Activated CD4-positive, alpha-beta T cell treated with anti-CD3 and anti-CD28 coated beads, Interleukin-10, Interleukin-2, amounts not matched to agents 100 ng/mL and 50 ng/mL, durations not matched to agents 16 hours and 8 hours (primary cell): Measurements from ENCODE around the gene SPTBN4.
"Not testable (repeated sequence)": the region's sequence is repeated elsewhere in the genome, so short reads cannot be mapped to it uniquely, and the experiment has no call there.

Experiments
- DNase-seq: peaks from one replicate; pipeline ENCODE4 v3.0.0-alpha.2; 2020

The SPTBN4 gene

DNA sequence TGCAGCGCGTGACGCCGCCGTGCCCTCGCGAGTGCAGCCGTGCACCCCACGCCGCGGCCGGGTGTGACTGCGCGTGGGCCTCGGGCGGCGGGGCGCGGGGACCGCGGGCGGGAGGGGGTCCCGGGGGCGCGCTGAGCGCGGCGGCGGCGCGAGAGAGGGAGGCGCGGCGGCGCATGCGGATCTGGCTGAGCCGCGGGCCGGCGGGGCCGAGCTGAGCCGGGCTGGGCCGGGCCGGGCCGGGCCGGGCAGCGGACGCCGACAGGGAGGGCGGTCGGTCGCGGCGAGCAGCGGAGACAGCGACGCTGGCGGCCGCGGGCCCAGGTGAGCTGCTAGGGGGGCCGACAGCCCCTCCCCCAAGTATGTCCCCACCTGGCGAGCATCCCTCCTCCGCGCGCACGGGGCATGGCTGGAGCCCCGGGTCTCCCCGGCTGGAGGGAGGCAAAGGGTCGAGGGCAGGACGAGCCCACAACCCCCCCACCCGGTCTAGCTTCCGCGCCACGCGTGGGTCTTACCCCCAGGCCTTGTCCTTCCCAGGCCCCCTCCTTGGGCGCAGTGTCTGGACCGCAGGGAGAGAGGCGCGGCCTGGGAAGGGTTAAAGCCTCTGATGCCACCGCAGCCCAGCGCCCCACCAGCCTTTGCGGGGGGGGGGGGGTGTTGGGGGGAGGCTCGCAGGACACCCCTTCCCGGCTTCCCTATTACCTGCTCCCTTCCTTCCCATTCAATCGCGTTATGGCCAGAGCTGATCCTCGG lies at the start of gene SPTBN4:
SPTBN4 (plus strand) TSS at position 17 of the 750 bp plus-strand sequence. CDS start 5,621 bp downstream, outside the sequence.
- no peak for DNase-seq

DNA sequence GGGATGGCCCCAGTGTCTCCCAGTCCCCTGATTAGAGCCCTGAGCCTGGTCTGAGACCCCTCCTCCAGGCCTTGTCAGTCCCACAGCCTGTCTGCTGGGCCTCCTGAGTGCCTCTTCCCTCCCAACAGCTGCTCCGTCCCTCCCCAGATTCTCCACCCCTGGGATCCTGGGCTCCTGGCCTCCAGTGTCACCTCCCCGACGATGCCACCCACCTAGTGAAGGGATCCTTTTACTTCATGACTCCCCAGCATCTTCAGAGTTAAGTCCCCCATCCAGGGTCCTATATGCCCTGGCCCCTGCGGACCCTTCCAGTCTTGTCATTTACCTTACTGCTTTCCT lies 49.2 kb upstream of the SPTBN4 start:
- no peak for DNase-seq

DNA sequence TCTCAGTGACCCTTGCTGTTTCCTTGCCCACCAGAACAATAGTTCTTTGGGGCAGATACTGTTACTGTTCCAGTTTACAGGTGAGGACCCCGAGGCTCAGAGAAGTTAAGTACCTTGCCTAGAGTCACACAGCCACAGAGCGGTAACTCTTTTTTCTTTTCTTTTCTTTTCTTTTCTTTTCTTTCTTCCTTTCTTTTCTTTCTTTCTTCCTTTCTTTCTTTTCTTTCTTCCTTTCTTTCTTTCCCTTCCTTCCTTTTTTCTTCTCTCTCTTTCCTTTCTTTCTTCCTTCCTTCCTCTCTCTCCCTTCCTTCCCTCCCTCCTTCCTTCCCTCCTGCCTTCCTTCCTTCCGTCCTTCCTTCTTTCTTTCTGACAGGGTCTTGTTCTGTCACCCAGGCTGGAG lies 48.8 kb upstream of the SPTBN4 start:
- no peak for DNase-seq

DNA sequence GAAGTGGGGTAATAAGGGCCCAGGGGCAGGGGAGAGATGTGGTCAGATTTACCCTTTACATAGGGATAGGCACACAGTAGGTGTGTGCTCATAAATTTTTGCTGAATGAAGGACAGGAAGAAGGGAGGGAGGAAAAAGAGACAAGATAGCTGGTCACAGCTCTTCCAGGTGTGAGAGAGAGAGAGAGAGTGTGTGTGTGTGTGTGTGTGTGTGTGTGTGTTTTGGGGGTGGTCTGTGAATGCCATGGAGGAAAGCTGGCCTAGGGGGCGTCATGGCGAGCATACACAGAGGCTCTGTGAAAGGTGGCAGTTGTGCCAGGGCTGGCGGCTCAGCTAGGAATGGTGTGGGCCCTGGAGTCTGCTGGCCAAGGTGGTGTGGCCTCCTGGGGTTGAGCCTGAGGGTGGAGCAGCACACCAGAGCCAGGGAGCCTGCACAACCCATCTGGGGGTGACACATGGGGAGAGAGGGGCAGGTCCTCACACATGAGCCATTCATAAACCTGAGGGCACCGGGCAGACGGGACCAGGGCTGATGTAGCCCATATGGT lies 47.7 kb upstream of the SPTBN4 start:
- DNase-seq, result no peak

DNA sequence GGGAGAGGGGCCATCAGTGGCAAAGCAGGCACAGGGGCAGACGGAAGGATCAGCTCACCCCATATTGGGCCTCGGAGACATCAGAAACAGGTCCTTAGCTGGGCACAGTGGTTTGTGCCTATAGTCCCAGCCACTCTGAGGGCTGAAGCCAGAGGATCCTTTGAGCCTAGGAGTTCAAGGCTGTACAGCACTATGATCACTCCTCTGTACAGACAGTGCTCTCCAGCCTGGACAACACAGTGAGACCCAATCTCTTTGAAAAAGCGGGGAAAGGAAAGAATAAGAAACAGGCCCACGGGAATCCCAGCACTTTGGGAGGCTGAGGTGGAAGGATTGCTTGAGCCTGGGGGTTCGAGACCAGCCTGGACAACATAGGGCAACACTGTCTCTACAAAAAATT lies 47.0 kb upstream of the SPTBN4 start:
- no peak for DNase-seq

DNA sequence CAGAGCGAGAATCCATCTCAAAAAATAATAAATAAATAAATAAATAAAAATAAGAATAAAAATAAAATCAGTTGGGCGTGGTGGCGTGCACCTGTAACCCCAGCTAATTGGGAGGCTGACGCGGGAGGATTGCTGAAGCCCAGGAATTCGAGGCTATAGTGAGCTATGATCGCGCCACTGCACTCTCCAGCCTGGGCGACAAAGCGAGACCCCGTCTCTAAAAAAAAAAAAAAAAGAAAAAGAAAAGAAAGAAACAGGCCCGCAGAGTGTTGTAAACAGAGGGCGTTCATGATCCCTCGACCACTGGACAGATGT lies 46.4 kb upstream of the SPTBN4 start:
- no peak for DNase-seq

DNA sequence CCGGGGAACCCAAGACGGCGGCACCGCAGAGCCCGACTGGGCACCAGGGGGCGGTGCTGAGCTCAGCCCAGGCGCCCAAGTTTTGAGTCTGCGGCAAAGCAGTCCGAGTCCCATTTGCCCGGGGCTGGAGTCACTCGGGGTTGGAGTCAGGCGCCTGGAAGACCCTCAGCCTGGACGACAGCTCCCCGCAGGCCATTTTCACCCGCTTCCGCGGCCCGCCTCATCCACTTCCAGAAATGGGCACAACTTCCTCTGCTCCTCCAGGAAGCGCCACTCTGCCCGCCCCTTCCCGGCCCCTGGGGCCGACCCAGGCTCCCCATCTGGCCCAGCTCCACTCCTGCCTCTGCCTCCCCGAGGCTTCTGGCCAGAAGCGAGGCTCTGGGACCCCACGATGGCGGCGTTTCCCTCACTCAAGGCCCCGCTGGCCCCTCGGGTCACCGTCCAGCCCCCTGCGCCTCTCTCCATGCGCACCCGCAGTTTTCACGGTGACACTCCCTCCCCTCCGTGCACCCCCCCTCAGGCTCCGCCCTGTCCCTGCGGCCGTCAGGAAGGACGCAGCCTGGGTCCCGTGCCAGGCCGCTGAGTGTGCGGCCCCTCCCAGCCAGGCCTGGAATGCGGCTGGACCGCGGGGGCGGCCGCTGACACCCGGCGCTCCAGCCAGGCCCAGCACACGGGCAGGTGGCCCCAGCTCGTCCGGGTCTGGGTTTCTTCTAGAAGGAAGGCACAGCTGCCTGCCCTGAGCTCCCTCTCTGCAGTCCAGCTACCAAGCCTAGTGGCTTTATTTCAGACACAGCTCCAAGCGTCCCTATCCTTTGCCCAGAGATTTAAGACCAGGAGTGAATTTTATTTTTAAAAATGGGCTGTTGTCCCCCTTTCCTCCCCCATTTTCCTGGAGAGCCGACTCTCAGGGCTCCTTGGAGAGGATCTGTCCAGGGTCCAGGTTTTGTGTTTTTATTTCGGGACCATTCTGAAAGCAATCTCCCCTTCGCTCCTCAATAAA lies 45.7 kb upstream of the SPTBN4 start:
- DNase-seq, result peak; percentile 86

DNA sequence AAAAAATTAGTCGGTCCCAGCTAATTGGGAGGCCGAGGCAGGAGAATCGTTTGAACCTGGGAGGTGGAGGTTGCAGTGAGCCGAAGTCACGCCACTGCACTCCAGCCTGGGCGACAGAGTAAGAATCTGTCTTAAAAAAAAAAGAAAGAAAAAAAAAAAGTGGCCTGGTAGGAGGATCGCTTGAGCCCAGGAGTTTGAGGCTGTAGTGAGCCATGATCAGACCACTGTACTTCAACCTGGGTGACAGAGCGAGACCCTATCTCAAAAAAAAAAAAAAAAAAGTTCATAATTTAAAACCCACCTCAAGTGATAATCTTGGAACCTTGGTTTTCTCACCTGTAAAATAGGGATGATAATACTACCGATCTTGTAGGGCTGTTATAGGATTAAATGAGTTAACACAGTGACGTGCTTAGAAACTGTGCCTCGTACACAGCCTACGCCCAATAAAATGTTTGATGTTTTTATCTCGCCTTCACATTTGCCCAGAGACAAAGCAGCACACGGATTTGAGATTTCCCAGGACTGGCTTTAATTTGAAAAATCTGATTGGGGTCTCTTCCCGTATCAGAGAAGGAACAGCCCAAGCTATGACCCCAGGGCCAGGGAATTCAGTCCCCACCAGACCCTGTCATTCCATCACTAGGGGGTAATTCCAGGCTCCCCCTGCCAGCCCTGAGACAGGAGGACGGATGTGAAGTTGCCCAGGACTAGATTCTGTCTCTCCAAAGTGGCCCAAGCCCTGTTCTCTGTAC lies 44.6 kb upstream of the SPTBN4 start:
- DNase-seq, result no peak

DNA sequence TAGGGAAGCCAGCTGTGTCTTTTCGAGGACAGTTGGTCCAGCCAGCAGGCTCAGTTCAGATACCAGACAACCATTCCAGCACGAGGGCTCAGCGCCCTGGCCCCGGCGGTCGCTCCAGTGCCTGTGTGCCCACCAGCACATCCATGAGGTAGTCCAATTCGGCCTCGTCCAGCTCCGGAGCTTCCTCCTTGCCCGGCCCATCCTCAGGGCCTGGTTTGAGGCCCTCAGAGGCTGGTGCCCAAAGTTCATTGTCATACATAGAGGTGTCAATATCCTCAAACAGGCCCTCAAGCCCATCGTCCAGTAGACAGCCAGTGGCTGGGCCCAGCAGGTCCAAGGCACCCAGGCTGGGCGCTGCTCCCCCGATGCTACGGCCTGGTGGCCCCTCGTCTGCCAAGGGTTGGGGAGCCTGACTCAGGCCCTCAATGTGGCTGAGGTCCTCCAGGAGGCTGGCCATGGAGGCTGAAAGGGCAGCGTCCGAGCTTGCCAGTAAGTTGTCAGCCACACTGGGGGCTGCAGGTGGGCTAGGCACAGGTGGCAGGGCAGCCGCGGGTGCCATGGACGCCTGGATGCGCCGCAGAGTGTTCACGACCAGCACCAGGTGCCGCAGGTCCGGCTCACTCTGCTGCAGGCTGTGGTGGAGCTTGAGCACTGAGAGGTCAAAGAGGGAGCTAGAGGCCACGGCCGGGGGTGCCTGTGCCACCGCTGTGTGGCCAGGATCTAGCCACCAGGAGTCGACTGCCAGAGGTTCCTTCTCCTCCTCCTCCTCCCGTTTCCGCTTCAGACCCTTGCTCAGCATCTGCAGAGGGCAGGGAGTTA lies 43.8 kb upstream of the SPTBN4 start:
- DNase-seq, result no peak

DNA sequence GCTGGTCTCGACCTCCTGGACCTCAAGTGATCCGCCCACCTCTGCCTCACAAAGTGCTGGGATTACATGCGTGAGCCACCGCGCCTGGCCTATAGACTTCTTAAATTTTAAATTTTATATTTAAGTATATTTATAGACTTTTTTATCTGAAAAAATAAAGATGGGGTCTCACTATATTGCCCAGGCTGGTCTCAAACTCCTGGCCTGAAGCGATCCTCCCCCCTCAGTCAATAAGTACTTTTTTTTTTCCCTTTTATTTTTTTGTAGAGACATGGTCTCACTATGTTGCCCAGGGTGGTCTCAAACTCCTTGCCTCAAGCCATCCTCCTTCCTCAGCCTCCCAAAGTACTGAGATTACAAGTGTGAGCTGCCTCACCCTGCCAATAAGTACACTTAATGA lies 42.9 kb upstream of the SPTBN4 start:
- no peak for DNase-seq

DNA sequence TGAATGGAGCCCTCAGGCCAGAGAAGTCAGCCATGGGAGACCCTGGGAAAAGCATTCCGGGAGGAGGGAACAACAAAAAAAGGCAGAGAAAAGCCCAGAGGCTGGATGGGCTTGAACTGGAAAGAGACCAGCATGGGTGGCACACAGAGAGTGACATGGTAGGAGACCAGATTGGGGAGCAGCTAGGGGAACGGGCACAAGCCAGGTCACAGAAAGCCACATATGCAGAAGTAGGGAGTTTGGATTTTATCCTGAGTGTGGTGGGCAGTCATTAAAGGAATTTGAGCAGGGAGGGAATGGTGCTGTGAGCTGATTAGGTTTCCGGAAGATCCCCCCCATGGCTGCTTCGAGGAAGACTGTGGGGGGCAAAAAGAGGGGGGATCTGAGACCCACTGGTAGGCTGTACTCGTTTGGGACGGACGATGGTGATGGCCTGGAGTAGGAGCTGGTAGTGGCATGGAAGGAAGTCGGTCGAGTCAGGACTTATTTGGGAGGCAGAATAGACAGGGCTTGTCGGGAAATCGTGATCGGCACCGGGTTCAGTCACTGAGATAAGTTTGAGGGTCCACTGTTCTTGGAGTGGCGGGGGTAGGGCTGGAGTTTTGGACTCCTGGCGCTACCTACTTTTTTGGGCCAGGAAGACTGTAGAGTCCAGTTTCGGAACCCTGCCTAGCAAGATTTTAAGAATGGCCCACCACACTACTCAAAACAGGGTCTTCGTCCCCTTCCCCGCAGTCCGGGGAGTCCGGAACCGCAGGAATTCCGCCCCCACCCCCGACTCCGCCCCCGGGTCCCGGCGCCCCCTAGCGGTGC lies 42.0 kb upstream of the SPTBN4 start:
- DNase-seq, result peak; percentile 22

DNA sequence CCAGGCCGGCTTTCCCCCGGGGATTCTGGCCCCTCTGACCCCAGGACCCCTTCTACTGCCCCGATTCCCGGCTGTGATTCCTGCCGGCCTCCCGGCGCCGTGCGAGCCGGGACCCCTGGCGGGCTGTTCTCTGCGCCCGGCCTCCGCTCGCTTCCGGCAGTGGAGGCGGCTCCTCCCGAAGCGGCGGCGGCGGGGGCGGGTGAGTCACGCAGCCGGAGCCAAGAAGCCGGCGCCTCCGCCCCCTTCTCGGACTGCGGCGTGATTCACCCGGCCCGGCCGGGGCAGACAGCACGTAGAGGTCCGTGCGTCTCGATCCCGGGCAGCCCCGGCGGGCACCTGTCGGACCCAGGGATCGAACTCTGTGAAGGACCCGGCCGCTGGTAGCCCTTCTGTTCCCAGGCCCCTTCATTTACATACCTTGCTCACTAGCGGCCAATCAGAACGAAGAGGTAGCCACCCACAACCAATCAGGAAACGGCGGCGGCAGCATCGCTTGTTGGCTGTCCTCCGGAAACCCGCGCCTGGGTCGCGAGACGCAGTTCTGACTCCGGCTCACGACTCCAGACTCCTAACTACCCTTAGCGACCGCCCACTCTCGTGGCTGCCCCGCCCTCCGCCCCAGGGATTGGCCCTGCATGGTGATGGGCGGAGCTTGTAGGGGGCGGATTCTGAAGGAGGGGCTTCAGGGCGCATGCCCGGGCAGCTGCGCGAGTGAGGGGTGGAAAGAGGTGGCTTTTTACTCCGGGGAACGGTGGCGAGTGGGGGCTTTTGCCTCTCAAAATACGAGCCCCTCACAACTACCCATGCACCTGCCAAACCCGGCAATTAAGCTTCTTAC lies 41.1 kb upstream of the SPTBN4 start, which contains the start of gene SERTAD1:
SERTAD1 (minus strand) TSS at position 543 of the 838 bp plus-strand sequence. CDS start 2,446 bp downstream, outside the sequence.
- peak; percentile 100 for DNase-seq

DNA sequence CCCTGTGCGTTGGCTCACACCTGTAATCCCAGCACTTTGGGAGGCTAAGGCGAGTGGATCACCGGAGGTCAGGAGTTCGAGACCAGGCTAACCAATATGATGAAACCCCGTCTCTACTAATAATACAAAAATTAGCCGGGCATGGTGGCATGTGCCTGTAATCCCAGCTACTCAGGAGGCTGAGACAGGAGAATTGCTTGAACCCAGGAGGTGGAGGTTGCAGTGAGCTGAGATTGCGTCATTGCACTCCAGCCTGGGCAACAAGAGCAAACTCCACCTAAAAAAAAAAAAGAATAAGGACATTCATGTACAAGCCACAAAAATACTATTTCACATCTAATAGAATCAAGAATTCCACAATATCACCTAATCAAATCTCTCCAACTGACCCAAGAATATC lies 38.6 kb upstream of the SPTBN4 start:
- DNase-seq, result not testable (repeated sequence)

DNA sequence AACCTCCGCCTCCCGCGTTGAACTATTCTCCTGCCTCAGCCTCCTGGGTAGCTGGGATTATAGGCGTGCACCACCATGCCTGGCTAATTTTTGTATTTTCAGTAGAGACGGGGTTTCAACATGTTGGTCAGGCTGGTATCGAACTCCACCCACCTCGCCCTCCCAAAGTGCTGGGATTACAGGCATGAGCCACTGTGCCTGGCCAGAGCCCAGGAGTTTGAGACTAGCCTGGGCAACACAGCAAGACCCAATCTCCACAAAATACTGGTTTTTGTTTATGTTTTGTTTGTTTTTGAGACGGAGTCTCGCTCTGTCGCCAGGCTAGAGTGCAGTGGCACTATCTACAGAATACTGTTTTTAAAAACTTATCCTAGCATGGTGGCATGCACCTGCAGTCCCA lies 36.6 kb upstream of the SPTBN4 start:
- DNase-seq, result not testable (repeated sequence)

DNA sequence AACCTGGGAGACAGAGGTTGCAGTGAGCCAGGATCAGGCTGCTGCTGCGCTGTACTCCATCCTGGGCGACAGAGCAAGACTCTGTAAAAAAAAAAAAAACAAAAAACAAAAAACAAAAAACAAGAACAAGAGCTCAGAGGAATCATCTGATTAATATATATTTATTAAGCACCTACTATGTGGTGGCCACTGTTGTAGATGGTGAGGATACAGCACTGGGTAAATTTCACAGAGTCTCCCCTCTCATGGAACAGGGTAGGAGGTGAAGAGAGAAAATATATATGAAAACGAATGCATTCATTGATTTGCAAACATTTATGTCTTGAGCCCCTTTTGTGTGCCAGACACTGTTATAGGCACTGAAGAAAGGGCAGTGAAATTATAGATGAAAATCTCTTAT lies 35.1 kb upstream of the SPTBN4 start:
- DNase-seq, result no peak

DNA sequence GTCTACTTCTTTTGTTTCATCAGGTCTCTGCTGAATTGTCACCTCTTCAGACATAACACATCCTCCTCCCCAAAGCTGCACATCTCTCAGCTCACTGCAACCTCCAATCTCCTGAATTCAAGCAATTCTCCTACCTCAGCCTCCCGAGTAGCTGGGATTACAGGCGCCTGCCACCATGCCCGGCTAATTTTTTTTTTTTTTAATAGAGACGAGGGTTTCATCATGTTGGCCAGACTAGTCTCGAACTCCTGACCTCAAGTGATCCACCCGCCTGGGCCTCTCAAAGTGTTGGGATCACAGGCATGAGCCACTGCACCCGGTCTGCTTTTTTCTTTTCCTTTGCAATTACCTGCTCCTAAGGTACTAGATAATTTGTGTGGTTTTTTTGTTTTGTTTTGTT lies 34.0 kb upstream of the SPTBN4 start:
- DNase-seq, result not testable (repeated sequence)

DNA sequence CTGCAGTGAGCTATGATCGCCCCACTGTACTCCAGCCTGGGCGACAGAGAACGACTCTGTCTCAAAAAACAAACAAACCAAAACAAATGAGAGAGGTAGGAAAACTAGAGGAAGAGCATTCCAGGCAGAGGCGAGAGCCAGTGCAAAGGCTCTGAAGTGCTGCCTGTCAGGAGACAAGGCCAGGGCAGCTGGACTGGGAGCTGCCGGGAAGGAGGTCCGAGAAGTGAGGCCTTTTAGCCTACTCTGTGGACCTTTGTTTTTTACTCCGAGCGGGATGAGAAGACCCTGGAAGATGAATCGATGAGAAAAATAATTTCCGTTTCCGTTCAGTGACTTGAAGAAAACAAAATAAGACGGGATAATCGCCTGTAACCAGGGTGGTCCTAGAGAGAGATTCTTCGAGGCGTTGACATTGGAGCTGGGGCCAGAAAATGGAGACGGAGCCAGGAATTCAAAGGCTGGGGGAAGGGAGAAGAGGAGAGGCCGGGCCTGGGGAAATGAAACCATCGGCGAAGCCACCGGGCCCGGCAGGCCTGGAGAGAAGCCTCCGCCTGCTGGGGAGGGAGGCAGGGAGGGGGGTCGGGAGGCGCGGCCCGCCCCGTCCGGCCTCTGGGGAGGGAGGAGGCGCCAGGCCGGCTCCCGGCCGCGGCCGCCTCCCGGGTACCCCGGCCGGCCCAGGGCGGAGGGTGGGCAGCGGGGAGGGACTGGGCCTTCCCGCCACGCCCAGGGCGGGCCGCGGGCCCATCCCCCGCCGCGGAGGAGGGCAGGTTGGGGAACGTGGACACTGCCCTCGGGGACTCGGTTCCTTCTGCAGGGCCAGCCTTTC lies 33.2 kb upstream of the SPTBN4 start:
- peak; percentile 61 for DNase-seq

DNA sequence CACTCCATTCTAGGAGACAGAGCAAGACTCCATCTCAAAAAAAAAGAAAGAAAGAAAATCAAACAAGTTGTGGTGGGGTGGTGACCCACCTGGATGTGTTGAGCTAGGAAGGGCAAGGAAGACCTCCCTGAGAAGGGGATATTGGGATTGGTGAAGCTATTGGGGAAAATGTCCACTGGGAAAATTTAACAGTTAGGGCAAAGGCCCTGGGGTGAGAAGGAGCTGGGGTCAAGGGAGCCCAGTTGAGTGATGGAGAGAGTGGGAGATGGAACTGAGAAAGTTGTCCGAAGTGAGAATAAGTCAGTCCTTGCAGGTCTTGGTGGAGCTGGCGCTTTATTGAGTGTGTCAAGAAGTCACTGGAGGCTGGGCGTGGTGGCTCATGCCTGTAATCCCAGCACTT lies 28.5 kb upstream of the SPTBN4 start:
- DNase-seq, result no peak

DNA sequence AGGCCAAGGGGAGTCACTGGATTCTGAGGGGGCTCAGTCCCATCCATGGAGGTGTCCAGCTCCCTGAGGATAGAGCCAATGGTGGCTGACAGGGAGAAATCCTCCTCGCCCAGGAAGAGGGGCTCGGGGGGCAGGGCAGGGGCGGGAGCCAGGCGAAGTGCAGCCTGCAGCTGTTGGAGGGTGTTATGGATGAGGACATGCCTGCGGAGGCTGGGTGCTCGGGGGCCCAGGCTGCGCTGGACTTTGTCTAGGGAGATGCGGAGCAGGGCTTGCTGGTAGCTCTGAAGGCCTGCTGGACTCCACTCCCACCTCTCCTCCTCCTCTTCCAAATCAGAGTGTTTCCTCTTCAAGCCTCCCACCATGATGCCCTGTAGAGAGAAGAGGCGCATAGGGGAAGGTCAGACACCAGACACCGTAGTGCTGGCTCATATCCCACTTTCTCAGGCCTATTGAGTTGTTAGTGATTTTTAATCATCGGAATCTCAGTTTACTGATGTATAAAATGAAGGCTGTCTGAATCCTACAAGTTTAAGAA lies 25.0 kb upstream of the SPTBN4 start:
- DNase-seq, result no peak
